Adrenal gland (tissue), 12 donors: ENCODE results near the gene HADHB. TPM values are rescaled to one million over a fixed set of nuclear protein-coding genes. Genes with fewer than 3 reads are reported as not detected.

Experiments
- DNase-seq, 7 donors: peaks; one replicate each; pipeline ENCODE4 v3.0.0-alpha.2; 2019 to 2020
- H3K27ac ChIP-seq, 5 donors: fragments of 200-600 bp; sonication (generic) in 4 of 5; 1 replicate in 3 of 5; 2 replicates in 2 of 5; pipeline versions ENCODE4 v1.5.1 to v1.8.0; 2016 to 2020; ENCODE audit warnings: mild to moderate bottlenecking in 1 of 5
- H3K27me3 ChIP-seq: fragments of 200-600 bp; 2 replicates; pipeline ENCODE4 v1.8.0; 2021
- H3K36me3 ChIP-seq, 2 donors: fragments of 200-600 bp; replicated peaks in 1 of 2; 1 replicate in 1 of 2; 2 replicates in 1 of 2; pipeline versions ENCODE4 v1.5.1 to v1.8.0; 2018 to 2022
- H3K4me1 ChIP-seq, 2 donors: fragments of 200-600 bp; replicated peaks in 1 of 2; 1 replicate in 1 of 2; 2 replicates in 1 of 2; pipeline versions ENCODE4 v1.5.1 to v1.8.0; 2018 to 2021
- H3K4me3 ChIP-seq, 4 donors: fragments of 200-600 bp; sonication (generic) in 3 of 4; one replicate each; pipeline ENCODE4 v1.5.1; 2016 to 2018
- H3K9me3 ChIP-seq, 3 donors: fragments of 200-600 bp; sonication (generic) in 1 of 3; replicated peaks in 1 of 3; 1 replicate in 2 of 3; 2 replicates in 1 of 3; pipeline versions ENCODE4 v1.5.1 to v1.8.0; 2016 to 2021
- POLR2A ChIP-seq, 2 donors: fragments of 450-650 bp; IDR thresholded peaks; one replicate each; pipeline ENCODE4 v1.6.1; 2017; ENCODE audit warnings: antibody characterized with exemption in 2 of 2, mild to moderate bottlenecking in 2 of 2, moderate library complexity in 1 of 2
- WGBS, 4 donors: extraction: QIAGEN DNeasy Blood & Tissue Kit in 2 of 4; methylation state at CpG; one replicate each; pipeline versions ENCODE4 v1.1.5 to v1.1.7; 2013 to 2017; 5-methylcytosine and 5-hydroxymethylcytosine counted together
- intact Hi-C, 2 donors: fragments of 100-400 bp; cut with DNase I; formaldehyde crosslinking; loops; one replicate each; pipeline versions ENCODE4 v1.14.1 to v1.15.0; 2022 to 2023
- polyA plus RNA-seq, 3 donors: library from polyadenylated mRNA; stranded (reverse); fragments of 200-250 nt in 2 of 3; fragments of 350-450 nt in 1 of 3; fragmentation: Illumina TruSeq in 1 of 3; extraction: RNeasy Lipid Tissue Mini Kit (QIAGEN cat#74804) in 1 of 3; gene quantifications; one replicate each; pipeline ENCODE4 v1.2.3, GENCODE V29; 2013 to 2014
- total RNA-seq, 9 donors: library from RNA; depleted of rRNA in 4 of 9; stranded (reverse); fragments of >200 nt in 4 of 9; fragments of 120-200 nt in 1 of 9; fragmentation: NEBNext Ultra II Directional in 1 of 9; extraction: Animal tissue kit (Norgen Biotek cat#: 25700) in 1 of 9; gene quantifications; one replicate each; pipeline versions ENCODE4 v1.1.0 to v1.2.4, GENCODE V29; 2013 to 2023
- TF ChIP-seq, protein P1 (sequence below), 6 experiments: fragments of 450-650 bp in 4 of 6; fragments of 200-600 bp in 2 of 6; sonication (generic) in 1 of 6; IDR thresholded peaks; 1 replicate in 5 of 6; 2 replicates in 1 of 6; pipeline versions ENCODE4 v1.5.1 to v1.8.0; 2016 to 2021; ENCODE audit warnings: antibody characterized with exemption in 6 of 6, mild to moderate bottlenecking in 2 of 6, moderate library complexity in 1 of 6
- donor health status: healthy with polysubstance abuse.
- donor health status: Bipolar disorder and iron deficiency.
- donor health status: DM: yes; HTN: yes; CAD: no.
- donor health status: DM: no; HTN: no; CAD: no.
- donor health status: DM: no; HTN: no; CAD: no.
- donor health status: DM: yes; HTN: yes; CAD: no.

HADHB gene
- total and polyA plus RNA-seq, 12 donors: 69.6 to 496 (median 364) TPM

DNA sequence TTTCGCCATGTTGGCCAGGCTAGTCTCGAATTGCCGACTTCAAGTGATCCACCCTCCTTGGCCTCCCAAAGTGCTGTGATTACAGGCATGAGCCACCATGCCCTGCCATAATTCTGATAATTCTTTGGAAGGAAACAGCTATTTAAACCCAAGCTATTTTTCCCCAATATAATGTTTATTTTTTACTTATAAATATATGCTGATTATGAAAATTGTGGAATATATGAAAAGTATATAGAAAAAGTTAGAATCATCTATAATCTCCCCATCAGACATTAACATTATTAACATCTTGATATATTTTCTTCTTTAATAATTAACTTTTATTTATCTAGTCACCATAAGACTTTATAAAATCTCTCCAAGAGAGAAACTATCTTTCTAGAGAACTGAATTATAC, 41.2 kb downstream of the HADHB start:
- Histone ChIP-seq H3K36me3 (peaks cover 0 to 63% of the 10 kb centered on the region in 2 donors), H3K4me3 (no peak overlapping the region), H3K27me3 (no peaks in the 10 kb centered on the region), H3K9me3 (no peaks in the 10 kb centered on the region), H3K4me1 (no peaks in the 10 kb centered on the region), H3K27ac (no peak overlapping the region)
- no peak for TF ChIP-seq POLR2A (IDR thresholded peaks at IDR 0.05)
- 95 to 96% (median 95%) methylated on average over 3 of the region's 3 CpGs for WGBS, 4 donors
- intact Hi-C loops: no loop called here
- no peak for DNase-seq

DNA sequence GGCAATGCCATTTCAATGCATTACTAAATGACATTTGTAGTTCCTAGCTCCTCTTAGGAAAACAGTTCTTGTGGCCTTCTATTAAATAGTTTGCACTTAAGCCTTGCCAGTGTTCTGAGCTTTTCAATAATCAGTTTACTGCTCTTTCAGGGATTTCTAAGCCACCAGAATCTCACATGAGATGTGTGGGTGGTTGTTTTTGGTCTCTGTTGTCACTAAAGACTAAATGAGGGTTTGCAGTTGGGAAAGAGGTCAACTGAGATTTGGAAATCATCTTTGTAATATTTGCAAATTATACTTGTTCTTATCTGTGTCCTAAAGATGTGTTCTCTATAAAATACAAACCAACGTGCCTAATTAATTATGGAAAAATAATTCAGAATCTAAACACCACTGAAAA, 45.3 kb downstream of the HADHB start:
- no peak for DNase-seq
- TF ChIP-seq, protein P1, sequence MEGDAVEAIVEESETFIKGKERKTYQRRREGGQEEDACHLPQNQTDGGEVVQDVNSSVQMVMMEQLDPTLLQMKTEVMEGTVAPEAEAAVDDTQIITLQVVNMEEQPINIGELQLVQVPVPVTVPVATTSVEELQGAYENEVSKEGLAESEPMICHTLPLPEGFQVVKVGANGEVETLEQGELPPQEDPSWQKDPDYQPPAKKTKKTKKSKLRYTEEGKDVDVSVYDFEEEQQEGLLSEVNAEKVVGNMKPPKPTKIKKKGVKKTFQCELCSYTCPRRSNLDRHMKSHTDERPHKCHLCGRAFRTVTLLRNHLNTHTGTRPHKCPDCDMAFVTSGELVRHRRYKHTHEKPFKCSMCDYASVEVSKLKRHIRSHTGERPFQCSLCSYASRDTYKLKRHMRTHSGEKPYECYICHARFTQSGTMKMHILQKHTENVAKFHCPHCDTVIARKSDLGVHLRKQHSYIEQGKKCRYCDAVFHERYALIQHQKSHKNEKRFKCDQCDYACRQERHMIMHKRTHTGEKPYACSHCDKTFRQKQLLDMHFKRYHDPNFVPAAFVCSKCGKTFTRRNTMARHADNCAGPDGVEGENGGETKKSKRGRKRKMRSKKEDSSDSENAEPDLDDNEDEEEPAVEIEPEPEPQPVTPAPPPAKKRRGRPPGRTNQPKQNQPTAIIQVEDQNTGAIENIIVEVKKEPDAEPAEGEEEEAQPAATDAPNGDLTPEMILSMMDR (IDR thresholded peaks at IDR 0.05): no peak
- no peak for TF ChIP-seq POLR2A (IDR thresholded peaks at IDR 0.05)
- no peaks in the 10 kb centered on the region for H3K9me3 ChIP-seq
- peaks cover 0 to 27% of the 10 kb centered on the region in 2 donors for H3K36me3 ChIP-seq
- H3K27ac ChIP-seq: no peak overlapping the region
- H3K27me3 ChIP-seq: no peaks in the 10 kb centered on the region
- no peaks in the 10 kb centered on the region for H3K4me1 ChIP-seq
- WGBS, 4 donors: 43 to 67% (median 66%) methylated on average over 1 of the region's 1 CpG
- H3K4me3 ChIP-seq: no peak overlapping the region
- intact Hi-C loops: loop anchor here in 1 of 2 donors (10.0 kb wide), 1 partner anchor 45 kb away; the partner anchor contains the start of genes HADHA and HADHB

DNA sequence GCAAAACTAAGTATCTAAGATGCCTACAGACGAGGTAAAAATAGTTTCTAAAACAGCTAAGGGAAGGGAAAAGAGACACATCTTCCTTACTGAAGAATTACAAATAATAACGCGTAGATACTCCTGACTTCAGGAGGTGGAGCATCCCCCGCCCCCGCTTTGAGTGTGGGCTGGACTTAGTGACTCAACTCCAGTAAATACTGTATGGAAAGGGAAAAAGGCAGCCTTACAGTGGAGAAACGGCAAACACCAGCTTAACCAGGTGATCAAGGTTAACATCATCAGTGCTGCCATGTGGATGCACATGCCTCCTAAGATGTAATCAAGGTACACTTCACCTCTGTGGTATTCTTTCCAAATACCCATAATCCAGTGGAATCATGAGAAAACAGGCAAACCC, 47.9 kb downstream of the HADHB start:
- intact Hi-C loops: loop anchor here in 1 of 2 donors (10.0 kb wide), 1 partner anchor 48 kb away; the partner anchor contains the start of genes HADHA and HADHB
- Histone ChIP-seq H3K4me3 (no peak overlapping the region), H3K27ac (no peak overlapping the region), H3K9me3 (no peaks in the 10 kb centered on the region), H3K27me3 (no peaks in the 10 kb centered on the region), H3K36me3 (peaks cover 0 to 5% of the 10 kb centered on the region in 2 donors), H3K4me1 (no peaks in the 10 kb centered on the region)
- WGBS, 4 donors: 61 to 74% (median 64%) methylated on average over 6 of the region's 6 CpGs
- TF ChIP-seq POLR2A (IDR thresholded peaks at IDR 0.05): no peak
- TF ChIP-seq, protein P1 (IDR thresholded peaks at IDR 0.05): no peak
- no peak for DNase-seq

DNA sequence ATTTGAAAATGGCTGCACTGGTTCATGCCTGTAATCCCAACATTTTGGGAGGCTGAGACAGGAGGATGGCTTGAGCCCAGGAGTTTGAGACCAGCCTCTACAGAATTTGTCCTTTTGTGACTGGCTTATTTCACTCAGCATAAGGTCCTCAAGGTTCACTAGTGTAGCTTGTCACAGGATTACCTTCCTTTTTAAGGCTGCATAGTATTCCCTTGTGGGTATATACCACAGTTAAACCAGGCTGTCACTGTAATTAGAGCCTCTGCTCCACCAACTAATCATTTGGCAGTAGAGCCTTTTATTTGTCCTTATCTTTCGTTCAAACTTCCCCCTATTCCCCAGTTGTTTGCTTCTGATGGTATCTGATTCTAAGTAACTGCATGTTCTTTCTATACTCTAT, 50.8 kb downstream of the HADHB start:
- DNase-seq: no peak
- Histone ChIP-seq H3K4me1 (peaks cover 7 to 15% of the 10 kb centered on the region in 2 donors), H3K27ac (no peak overlapping the region), H3K36me3 (no peaks in the 10 kb centered on the region), H3K27me3 (no peaks in the 10 kb centered on the region), H3K9me3 (no peaks in the 10 kb centered on the region), H3K4me3 (no peak overlapping the region)
- WGBS, 4 donors: 67 to 83% (median 71%) methylated on average over 1 of the region's 1 CpG
- intact Hi-C loops: loop anchor here in 1 of 2 donors (10.0 kb wide), 1 partner anchor 51 kb away; the partner anchor contains the start of genes HADHA and HADHB
- TF ChIP-seq, protein P1 (IDR thresholded peaks at IDR 0.05): no peak
- no peak for TF ChIP-seq POLR2A (IDR thresholded peaks at IDR 0.05)

DNA sequence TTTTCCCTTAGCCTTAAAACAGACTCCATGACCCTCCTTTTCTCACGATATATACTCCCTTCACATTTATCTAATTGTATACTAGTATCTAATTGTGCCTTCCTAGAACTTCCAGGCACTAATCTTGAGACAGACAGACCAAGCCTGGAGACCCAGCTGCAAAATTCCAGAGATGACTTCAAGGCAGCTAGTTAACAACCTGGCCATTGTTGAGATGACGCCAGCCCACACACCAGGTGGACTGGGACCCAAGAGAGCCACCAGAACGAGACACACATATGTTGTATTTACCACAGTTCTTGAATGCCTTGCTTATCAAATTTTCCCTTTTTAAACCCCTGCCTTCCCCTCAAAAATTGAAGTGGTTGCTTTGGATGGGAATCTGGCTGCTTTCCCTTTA, 52.3 kb downstream of the HADHB start:
- DNase-seq: no peak
- H3K4me1 ChIP-seq: peaks cover 7 to 20% of the 10 kb centered on the region in 2 donors
- TF ChIP-seq POLR2A (IDR thresholded peaks at IDR 0.05): no peak
- TF ChIP-seq, protein P1 (IDR thresholded peaks at IDR 0.05): no peak
- H3K9me3 ChIP-seq: no peaks in the 10 kb centered on the region
- no peak overlapping the region for H3K4me3 ChIP-seq
- no peaks in the 10 kb centered on the region for H3K27me3 ChIP-seq
- intact Hi-C loops: loop anchor here in 1 of 2 donors (10.0 kb wide), 1 partner anchor 52 kb away; the partner anchor contains the start of genes HADHA and HADHB
- H3K36me3 ChIP-seq: no peaks in the 10 kb centered on the region
- no peak overlapping the region for H3K27ac ChIP-seq
- WGBS, 4 donors: 91 to 98% (median 93%) methylated on average over 3 of the region's 3 CpGs
